T-helper 2 cell treated with Interferon-gamma antibody and Interleukin-4, amounts not matched to agents 5 μg/mL and 100 μg/mL, for 36 hours (primary cell): ENCODE measurements around the gene VAPB.
"Not testable (repeated sequence)": the region's sequence is repeated elsewhere in the genome, so short reads cannot be mapped to it uniquely, and the experiment has no call there.

Experiments
- DNase-seq: peaks from one replicate; pipeline ENCODE4 v3.0.0; 2021; ENCODE audit warnings: low spot score
- H3K27ac Mint-ChIP-seq: one replicate; pipeline ENCODE4 v1.8.0; 2021; ENCODE audit warnings: mild to moderate bottlenecking, mixed read lengths
- H3K27me3 Mint-ChIP-seq: one replicate; pipeline ENCODE4 v1.8.0; 2021; ENCODE audit warnings: low read depth, mixed read lengths
- H3K36me3 Mint-ChIP-seq: one replicate; pipeline ENCODE4 v1.8.0; 2021; ENCODE audit warnings: low read depth, mixed read lengths
- H3K4me1 Mint-ChIP-seq: one replicate; pipeline ENCODE4 v1.8.0; 2021; ENCODE audit warnings: low read depth, mixed read lengths
- H3K4me3 Mint-ChIP-seq: one replicate; pipeline ENCODE4 v1.8.0; 2022; ENCODE audit warnings: mild to moderate bottlenecking, moderate library complexity, mixed read lengths
- H3K9me3 Mint-ChIP-seq: one replicate; pipeline ENCODE4 v1.8.0; 2021; ENCODE audit warnings: mixed read lengths

The VAPB gene

GRCh38 chr20:58427571-58427970 lies 38.5 kb downstream of the VAPB start:
- H3K27me3 Mint-ChIP-seq = not testable (repeated sequence)

GRCh38 chr20:58428364-58428763 lies 39.3 kb downstream of the VAPB start:
- Mint-ChIP-seq H3K9me3 (no peaks in the 10 kb centered on the region), H3K4me3 (no peak overlapping the region), H3K27me3 (no peaks in the 10 kb centered on the region), H3K4me1 (peaks cover 16% of the 10 kb centered on the region), H3K27ac (no peak overlapping the region), H3K36me3 (peaks cover 23% of the 10 kb centered on the region)
- DNase-seq = no peak

More at GRCh38 chr20:58427571-58427970, 38.5 kb downstream of the VAPB start:
- H3K4me1 Mint-ChIP-seq, H3K27ac Mint-ChIP-seq, H3K4me3 Mint-ChIP-seq, DNase-seq, H3K9me3 Mint-ChIP-seq: not testable (repeated sequence)
- peaks cover 23% of the 10 kb centered on the region for H3K36me3 Mint-ChIP-seq

DNA sequence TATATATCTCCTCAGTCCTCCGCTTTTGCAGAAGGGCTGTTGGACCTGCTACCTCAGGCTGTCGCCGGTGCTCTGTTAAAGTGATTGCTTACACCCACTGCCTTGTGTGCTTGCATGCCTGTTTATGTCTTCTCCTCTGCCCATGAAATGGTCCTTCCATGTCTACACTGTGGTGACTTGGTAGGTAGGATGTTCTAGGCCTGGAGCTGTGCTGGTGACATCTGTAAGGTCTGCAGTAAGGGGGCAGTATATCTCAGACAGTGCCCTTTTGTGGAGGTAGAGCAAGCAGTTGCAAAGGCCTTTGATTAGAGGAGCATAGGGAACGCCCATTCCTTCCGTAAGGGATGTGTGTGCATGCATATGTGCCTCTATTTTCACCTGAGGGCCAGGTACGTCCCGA lies 40.3 kb downstream of the VAPB start:
- H3K4me1 Mint-ChIP-seq = peaks cover 19% of the 10 kb centered on the region
- H3K9me3 Mint-ChIP-seq = no peaks in the 10 kb centered on the region
- H3K36me3 Mint-ChIP-seq = peaks cover 17% of the 10 kb centered on the region
- H3K4me3 Mint-ChIP-seq = no peak overlapping the region
- H3K27me3 Mint-ChIP-seq = no peaks in the 10 kb centered on the region
- DNase-seq = no peak
- no peak overlapping the region for H3K27ac Mint-ChIP-seq

DNA sequence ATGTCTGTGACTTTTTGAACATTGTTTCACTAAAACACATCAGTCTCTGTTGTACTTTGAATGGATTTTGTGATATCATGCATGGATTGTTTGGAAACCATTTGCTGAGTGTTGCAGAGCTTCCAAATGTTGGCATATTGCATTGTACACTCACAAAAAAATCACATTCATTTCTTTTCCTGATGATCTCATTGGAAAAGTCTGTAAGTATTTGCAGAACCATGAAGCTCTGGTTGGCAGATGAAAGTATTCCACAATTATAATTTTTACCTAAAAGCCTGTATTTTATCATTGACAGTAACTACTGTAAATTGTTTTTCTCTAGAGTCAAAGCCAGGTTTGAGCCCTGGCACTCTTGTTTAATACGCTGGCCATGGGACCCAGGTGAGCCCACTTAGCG lies 42.1 kb downstream of the VAPB start:
- H3K27me3 Mint-ChIP-seq = no peaks in the 10 kb centered on the region
- no peaks in the 10 kb centered on the region for H3K9me3 Mint-ChIP-seq
- H3K36me3 Mint-ChIP-seq = peaks cover 17% of the 10 kb centered on the region
- H3K27ac Mint-ChIP-seq = no peak overlapping the region
- peaks cover 23% of the 10 kb centered on the region for H3K4me1 Mint-ChIP-seq
- H3K4me3 Mint-ChIP-seq = no peak overlapping the region
- no peak for DNase-seq

DNA sequence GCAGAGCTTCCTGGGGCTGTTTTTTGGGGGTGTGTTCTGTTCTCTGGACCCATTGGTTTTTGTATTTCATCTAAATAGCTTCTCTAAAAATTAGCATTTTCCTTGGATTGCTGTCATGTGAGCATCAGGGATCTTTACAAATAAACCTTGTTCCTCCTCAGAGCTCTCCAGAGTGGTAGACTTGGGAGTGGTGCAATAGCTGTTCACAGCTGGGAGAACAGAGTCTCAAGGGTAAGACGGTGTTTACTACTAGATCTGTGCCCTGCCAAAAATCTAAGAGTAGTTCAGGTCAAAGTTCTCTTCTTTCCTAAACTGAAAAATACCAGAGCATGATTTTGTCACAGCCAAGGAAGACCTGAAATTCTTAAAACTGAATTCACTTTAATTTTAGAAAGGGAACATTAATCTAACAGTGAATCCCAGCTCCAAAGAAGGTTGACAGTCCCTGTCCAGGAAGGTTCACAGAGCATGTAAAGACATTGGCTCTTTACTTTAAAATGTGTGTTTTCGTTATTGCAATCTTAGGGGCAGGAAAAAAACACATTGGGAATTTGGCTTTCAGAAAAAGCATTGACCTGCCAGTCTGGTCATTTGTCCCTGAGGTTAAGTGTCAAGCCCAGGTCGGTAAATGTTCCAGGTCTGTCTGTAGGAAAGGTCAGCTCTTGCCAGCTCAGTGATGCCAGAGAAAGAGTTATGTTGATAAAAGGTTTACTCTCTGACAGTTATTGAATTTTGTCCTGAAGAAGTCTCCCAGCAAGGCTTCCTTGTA lies 43.3 kb downstream of the VAPB start:
- Mint-ChIP-seq H3K27ac (no peak overlapping the region), H3K9me3 (no peaks in the 10 kb centered on the region), H3K27me3 (no peaks in the 10 kb centered on the region), H3K4me3 (no peak overlapping the region), H3K4me1 (peaks cover 25% of the 10 kb centered on the region), H3K36me3 (peaks cover 20% of the 10 kb centered on the region)
- DNase-seq = no peak

GRCh38 chr20:58433029-58433647 lies 44.1 kb downstream of the VAPB start:
- H3K4me3 Mint-ChIP-seq = no peak overlapping the region

GRCh38 chr20:58433759-58434158 lies 44.7 kb downstream of the VAPB start:
- no peak for DNase-seq
- peaks cover 29% of the 10 kb centered on the region for H3K4me1 Mint-ChIP-seq
- H3K4me3 Mint-ChIP-seq = no peak overlapping the region
- H3K27ac Mint-ChIP-seq = no peak overlapping the region
- peaks cover 26% of the 10 kb centered on the region for H3K36me3 Mint-ChIP-seq
- no peaks in the 10 kb centered on the region for H3K9me3 Mint-ChIP-seq
- H3K27me3 Mint-ChIP-seq = no peaks in the 10 kb centered on the region

More at GRCh38 chr20:58433029-58433647, 44.1 kb downstream of the VAPB start:
- H3K27ac Mint-ChIP-seq = no peak overlapping the region
- no peak for DNase-seq
- no peaks in the 10 kb centered on the region for H3K27me3 Mint-ChIP-seq
- H3K36me3 Mint-ChIP-seq = peaks cover 25% of the 10 kb centered on the region
- no peaks in the 10 kb centered on the region for H3K9me3 Mint-ChIP-seq
- peaks cover 27% of the 10 kb centered on the region for H3K4me1 Mint-ChIP-seq

DNA sequence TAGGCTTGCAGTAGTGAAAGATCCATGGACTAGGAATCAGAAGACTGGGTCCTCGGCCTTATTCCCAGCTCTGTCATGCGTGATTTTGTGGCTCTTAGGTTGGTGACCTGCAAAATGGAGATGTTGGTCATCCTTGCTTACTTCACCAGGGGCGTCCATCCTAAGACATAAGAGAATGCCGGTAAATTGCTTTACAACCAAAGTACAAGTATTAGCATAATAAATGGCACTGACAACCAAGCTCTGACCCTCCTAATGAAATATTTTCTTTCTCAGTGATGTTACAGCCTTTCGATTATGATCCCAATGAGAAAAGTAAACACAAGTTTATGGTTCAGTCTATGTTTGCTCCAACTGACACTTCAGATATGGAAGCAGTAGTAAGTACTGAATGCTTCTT lies 45.3 kb downstream of the VAPB start:
- H3K4me1 Mint-ChIP-seq = peaks cover 30% of the 10 kb centered on the region

DNA sequence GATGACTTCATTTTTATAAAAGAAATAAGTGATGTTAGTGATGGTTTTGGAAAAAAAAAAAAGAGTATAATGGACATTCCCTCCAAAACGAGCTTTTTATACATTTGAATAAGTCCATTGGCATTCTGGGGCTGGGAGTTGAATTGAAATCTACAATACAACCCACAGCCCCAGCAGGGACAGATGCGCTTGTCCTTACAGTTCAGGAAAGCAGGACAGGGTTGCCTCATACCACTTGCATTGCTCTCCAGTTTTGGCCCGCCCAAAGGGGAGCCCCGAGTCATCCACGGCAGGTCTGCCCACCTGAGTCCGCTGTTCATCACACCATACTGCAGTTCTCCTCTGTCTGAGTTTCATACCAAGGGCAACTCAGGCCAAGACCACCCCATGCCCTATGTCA lies 46.2 kb downstream of the VAPB start:
- H3K4me3 Mint-ChIP-seq = no peak overlapping the region
- H3K4me1 Mint-ChIP-seq = peaks cover 30% of the 10 kb centered on the region
- no peak overlapping the region for H3K27ac Mint-ChIP-seq
- H3K27me3 Mint-ChIP-seq = no peaks in the 10 kb centered on the region
- H3K36me3 Mint-ChIP-seq = peaks cover 24% of the 10 kb centered on the region
- no peak for DNase-seq
- no peaks in the 10 kb centered on the region for H3K9me3 Mint-ChIP-seq

More for the DNA sequence above, 45.3 kb downstream of the VAPB start:
- peaks cover 25% of the 10 kb centered on the region for H3K36me3 Mint-ChIP-seq
- no peaks in the 10 kb centered on the region for H3K27me3 Mint-ChIP-seq
- H3K27ac Mint-ChIP-seq = no peak overlapping the region
- no peaks in the 10 kb centered on the region for H3K9me3 Mint-ChIP-seq
- no peak for DNase-seq
- no peak overlapping the region for H3K4me3 Mint-ChIP-seq

DNA sequence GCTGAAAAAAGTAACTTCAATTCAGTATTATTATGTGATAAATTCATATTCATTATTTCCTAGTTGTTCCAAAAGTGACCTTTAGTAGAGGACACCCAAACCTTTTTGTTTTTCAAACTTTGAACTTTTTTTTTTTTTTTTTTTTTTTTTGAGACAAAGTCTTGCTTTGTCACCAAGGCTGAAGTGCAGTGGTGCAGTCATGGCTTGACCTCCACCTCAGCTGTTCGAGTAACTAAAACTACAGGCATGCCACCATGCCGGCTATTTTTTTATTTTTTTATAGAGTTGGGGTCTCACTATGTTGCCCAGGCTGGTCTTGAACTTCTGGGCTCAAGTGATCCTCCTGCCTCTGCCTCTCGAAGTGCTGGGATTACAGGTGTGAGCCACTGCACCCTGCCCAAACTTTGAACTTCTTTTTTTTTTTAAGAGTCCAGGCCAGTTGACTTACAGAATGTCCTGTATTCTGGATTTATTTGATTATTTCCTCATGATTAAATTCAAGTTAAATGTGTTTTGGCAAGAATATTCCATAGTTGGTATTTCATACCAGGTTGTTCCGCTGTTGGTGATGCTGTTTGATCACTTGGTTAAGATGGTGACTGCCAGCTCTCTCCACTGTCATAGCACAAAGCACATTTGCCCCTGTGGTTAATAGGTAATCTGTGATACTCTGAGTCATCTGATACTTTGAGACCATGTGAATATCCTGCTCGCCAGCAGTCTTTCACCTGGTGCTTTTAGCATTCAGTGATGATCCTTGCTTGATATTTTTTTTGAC lies 48.0 kb downstream of the VAPB start:
- Mint-ChIP-seq H3K9me3 (no peaks in the 10 kb centered on the region), H3K4me1 (peaks cover 26% of the 10 kb centered on the region), H3K27me3 (no peaks in the 10 kb centered on the region), H3K4me3 (no peak overlapping the region), H3K27ac (no peak overlapping the region), H3K36me3 (peaks cover 29% of the 10 kb centered on the region)
- no peak for DNase-seq

- no peak overlapping the region for H3K4me3 Mint-ChIP-seq
- H3K27me3 Mint-ChIP-seq = no peaks in the 10 kb centered on the region
- DNase-seq = no peak
- H3K4me1 Mint-ChIP-seq = peaks cover 14% of the 10 kb centered on the region
- peaks cover 40% of the 10 kb centered on the region for H3K36me3 Mint-ChIP-seq
- no peaks in the 10 kb centered on the region for H3K9me3 Mint-ChIP-seq
- H3K27ac Mint-ChIP-seq = no peak overlapping the region
Observed at GRCh38 chr20:58438970-58439808, 50.2 kb downstream of the VAPB start.

DNA sequence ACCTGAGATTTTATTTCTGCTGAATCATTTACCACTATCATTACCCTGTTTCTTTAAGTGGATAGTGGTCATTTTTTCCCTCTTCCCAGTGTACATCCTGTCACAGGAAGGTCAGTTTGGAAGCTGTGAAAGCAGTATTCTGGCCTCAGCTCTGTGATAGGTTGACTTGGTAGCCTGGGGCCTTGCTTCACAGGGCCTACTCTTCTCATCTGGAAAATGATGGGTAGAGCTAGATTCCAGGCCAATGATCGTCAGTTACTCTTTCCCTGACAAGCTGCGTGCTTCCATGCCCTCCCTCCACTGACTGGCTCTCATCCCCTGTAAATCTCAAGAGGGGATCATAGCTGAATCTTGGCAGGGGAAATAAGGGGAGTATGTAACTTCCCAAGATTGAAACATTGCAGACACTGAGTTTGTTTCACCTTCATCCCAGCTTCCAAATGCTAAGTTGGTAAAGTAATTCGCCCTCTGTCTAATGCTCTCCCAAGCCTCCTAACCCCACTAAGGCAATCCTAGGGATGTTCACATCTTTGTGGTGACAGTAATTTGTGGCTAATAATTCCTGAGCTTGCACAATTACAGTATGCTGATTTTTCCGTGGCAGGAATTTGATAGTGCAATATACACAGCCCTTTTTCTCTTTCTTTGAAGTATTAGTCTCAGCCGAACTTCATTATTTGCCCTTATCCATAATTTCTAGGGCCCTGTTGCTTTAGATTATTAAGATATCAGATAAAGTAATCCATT lies 51.2 kb downstream of the VAPB start:
- Mint-ChIP-seq H3K27me3 (no peaks in the 10 kb centered on the region), H3K36me3 (peaks cover 43% of the 10 kb centered on the region), H3K4me3 (no peak overlapping the region), H3K4me1 (peaks cover 11% of the 10 kb centered on the region), H3K9me3 (no peaks in the 10 kb centered on the region), H3K27ac (no peak overlapping the region)
- DNase-seq = no peak

DNA sequence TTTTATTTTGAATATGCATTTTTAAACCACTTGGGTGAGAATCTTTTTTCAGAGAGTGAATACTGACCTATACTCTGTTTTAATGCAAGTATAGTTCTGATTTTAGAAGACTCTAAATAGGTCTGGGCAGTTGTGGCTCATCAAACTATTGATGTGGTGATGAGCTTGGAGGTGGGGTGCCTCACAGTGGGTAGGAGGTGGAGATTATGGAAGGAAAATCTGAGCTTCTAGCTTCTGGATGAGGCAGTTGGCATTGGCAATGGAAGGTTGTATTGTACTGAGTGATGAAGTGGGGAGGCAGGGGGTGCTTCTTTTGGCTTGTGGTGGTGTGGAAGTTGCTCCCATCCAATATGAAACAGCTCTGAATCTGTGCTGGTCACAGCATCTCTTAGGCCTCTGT lies 52.7 kb downstream of the VAPB start:
- Mint-ChIP-seq H3K4me3 (no peak overlapping the region), H3K4me1 (peaks cover 11% of the 10 kb centered on the region), H3K27me3 (no peaks in the 10 kb centered on the region), H3K9me3 (no peaks in the 10 kb centered on the region), H3K27ac (no peak overlapping the region), H3K36me3 (peaks cover 40% of the 10 kb centered on the region)
- no peak for DNase-seq
